Breast epithelium (tissue), 4 donors: Measurements from ENCODE around the gene CCDC30. TPM values are rescaled to one million over a fixed set of nuclear protein-coding genes. Genes with fewer than 3 reads are reported as not detected.
"Not testable (repeated sequence)": the region's sequence is repeated elsewhere in the genome, so short reads cannot be mapped to it uniquely, and the experiment has no call there.

ENCODE experiments used
- DNase-seq, 2 donors: peaks; one replicate each; pipeline ENCODE4 v3.0.0-alpha.2; 2019; ENCODE audit warnings: low spot score in 2 of 2
- H3K27ac ChIP-seq, 2 donors: fragments of 200-600 bp; sonication (generic) in 1 of 2; one replicate each; pipeline ENCODE4 v1.5.1; 2016 to 2019; ENCODE audit warnings: mild to moderate bottlenecking in 1 of 2
- H3K27me3 ChIP-seq, 2 donors: fragments of 200-600 bp; sonication (generic) in 1 of 2; one replicate each; pipeline versions ENCODE4 v1.5.1 to v1.6.0; 2017 to 2019; ENCODE audit warnings: control low read depth in 1 of 2, mild to moderate bottlenecking in 1 of 2
- H3K36me3 ChIP-seq: fragments of 200-600 bp; one replicate; pipeline ENCODE4 v1.5.1; 2019
- H3K4me1 ChIP-seq, 2 donors: fragments of 200-600 bp; sonication (generic); one replicate each; pipeline ENCODE4 v1.5.1; 2016 to 2019; ENCODE audit warnings: control low read depth in 1 of 2
- H3K4me3 ChIP-seq, 3 donors: fragments of 200-600 bp; sonication (generic); 1 replicate in 2 of 3; 2 replicates in 1 of 3; pipeline ENCODE4 v1.5.1; 2016 to 2019; ENCODE audit warnings: mild to moderate bottlenecking in 3 of 3, moderate library complexity in 2 of 3
- H3K9me3 ChIP-seq, 2 donors: fragments of 200-600 bp; sonication (generic) in 1 of 2; one replicate each; pipeline ENCODE4 v1.5.1; 2016 to 2019; ENCODE audit warnings: control low read depth in 1 of 2
- POLR2A ChIP-seq: fragments of 450-650 bp; IDR thresholded peaks from one replicate; pipeline ENCODE4 v1.6.1; 2016; ENCODE audit warnings: antibody characterized with exemption, mild to moderate bottlenecking, moderate library complexity
- POLR2AphosphoS5 ChIP-seq, 3 donors: sonication (generic); formaldehyde crosslinking; IDR thresholded peaks; one replicate each; pipeline ENCODE4 v1.6.1; 2017; ENCODE audit warnings: antibody characterized with exemption in 3 of 3
- intact Hi-C: fragments of 100-400 bp; cut with DNase I; formaldehyde crosslinking; loops from one replicate; pipeline ENCODE4 v1.15.1; 2023; ENCODE audit warnings: low total_unique reads
- total RNA-seq, 3 donors: library from RNA; depleted of rRNA; stranded (reverse); fragments of >200 nt; gene quantifications; one replicate each; pipeline ENCODE4 v1.1.0, GENCODE V29; 2016
- TF ChIP-seq, protein P1 (sequence below), 3 donors: fragments of 450-650 bp; IDR thresholded peaks; one replicate each; pipeline ENCODE4 v1.5.1; 2016 to 2017; ENCODE audit warnings: antibody characterized with exemption in 3 of 3, mild to moderate bottlenecking in 3 of 3, moderate library complexity in 3 of 3

The CCDC30 gene
- total RNA-seq, 3 donors from 2014 or later: 3.4 to 15.4 (median 14.0) TPM

DNA sequence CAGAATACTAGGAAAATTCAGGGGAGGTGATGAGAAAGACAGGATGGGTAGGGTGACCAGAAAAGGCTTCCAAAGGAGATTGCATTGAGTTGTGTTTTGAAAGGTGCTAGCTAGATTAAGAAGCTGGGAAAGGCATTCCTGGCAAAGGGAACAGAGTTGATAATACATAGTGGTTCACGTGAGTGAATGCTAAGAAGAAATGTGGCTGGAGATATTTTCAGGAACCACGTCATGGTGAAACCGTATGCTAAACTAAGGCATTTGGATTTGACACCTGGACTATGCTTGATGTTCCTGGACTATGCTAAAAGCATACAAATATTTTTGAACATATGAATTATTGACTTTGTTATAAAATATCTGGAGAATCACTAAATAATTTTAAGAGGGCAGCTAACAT is 14.7 kb downstream of the CCDC30 start:
- no peaks in the 10 kb centered on the region for H3K27me3 ChIP-seq
- no peaks in the 10 kb centered on the region for H3K36me3 ChIP-seq
- H3K4me1 ChIP-seq: no peaks in the 10 kb centered on the region
- H3K9me3 ChIP-seq: no peaks in the 10 kb centered on the region
- no peak for DNase-seq
- H3K27ac ChIP-seq: no peak overlapping the region
- no peak overlapping the region for H3K4me3 ChIP-seq
- intact Hi-C loops: no loop called here
- no peak for TF ChIP-seq POLR2AphosphoS5 (IDR thresholded peaks at IDR 0.05)
- no peak for TF ChIP-seq POLR2A
- TF ChIP-seq, protein P1, sequence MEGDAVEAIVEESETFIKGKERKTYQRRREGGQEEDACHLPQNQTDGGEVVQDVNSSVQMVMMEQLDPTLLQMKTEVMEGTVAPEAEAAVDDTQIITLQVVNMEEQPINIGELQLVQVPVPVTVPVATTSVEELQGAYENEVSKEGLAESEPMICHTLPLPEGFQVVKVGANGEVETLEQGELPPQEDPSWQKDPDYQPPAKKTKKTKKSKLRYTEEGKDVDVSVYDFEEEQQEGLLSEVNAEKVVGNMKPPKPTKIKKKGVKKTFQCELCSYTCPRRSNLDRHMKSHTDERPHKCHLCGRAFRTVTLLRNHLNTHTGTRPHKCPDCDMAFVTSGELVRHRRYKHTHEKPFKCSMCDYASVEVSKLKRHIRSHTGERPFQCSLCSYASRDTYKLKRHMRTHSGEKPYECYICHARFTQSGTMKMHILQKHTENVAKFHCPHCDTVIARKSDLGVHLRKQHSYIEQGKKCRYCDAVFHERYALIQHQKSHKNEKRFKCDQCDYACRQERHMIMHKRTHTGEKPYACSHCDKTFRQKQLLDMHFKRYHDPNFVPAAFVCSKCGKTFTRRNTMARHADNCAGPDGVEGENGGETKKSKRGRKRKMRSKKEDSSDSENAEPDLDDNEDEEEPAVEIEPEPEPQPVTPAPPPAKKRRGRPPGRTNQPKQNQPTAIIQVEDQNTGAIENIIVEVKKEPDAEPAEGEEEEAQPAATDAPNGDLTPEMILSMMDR (IDR thresholded peaks at IDR 0.05): no peak

DNA sequence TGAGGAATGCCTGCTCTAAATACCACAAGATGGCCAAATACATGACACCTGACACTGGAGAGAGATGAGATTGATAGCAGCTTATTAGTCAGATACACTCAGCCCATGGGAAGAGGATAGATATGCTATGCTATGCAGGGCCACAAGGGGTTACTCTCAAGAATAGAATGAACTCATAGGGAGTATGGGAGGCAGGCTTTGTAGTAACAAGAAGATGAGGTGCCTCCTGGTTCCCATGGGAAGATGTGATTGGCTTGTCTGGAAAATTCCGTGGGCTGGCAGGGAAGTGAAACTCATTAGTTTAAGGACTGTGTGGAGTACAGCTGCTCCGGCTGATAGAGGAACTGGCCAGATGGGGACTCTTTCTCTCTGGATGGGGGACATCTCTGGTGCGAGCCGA is 16.5 kb downstream of the CCDC30 start:
- Histone ChIP-seq H3K4me3 (no peak overlapping the region), H3K4me1 (no peaks in the 10 kb centered on the region), H3K27ac (no peak overlapping the region), H3K27me3 (no peaks in the 10 kb centered on the region), H3K9me3 (no peaks in the 10 kb centered on the region), H3K36me3 (peaks cover 5% of the 10 kb centered on the region)
- intact Hi-C loops: no loop called here
- no peak for TF ChIP-seq POLR2A
- DNase-seq: no peak

DNA sequence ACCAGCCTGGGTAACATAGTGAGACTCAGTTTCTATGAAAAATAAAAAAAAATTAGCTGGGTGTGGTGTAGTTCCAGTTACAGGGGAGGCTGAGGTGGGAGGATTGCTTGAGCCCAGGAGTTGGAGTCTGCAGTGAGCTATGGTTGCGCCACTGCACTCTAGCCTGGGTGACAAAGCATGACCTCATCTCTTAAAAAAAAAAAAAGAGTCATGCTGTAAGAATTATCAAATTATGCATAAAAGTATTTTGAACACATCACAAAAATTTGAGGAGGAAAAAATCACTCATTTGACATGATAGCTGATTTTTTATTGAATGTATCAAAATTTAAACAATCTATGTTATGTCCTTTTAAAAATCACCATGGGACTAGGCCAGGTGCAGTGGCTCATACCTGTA is 17.8 kb downstream of the CCDC30 start:
- Histone ChIP-seq H3K4me1 (no peaks in the 10 kb centered on the region), H3K9me3 (no peaks in the 10 kb centered on the region), H3K27me3 (no peaks in the 10 kb centered on the region), H3K4me3 (no peak overlapping the region), H3K27ac (no peak overlapping the region), H3K36me3 (peaks cover 5% of the 10 kb centered on the region)
- DNase-seq: no peak
- intact Hi-C loops: no loop called here
- no peak for TF ChIP-seq POLR2AphosphoS5 (IDR thresholded peaks at IDR 0.05)
- TF ChIP-seq, protein P1 (IDR thresholded peaks at IDR 0.05): no peak
- no peak for TF ChIP-seq POLR2A

DNA sequence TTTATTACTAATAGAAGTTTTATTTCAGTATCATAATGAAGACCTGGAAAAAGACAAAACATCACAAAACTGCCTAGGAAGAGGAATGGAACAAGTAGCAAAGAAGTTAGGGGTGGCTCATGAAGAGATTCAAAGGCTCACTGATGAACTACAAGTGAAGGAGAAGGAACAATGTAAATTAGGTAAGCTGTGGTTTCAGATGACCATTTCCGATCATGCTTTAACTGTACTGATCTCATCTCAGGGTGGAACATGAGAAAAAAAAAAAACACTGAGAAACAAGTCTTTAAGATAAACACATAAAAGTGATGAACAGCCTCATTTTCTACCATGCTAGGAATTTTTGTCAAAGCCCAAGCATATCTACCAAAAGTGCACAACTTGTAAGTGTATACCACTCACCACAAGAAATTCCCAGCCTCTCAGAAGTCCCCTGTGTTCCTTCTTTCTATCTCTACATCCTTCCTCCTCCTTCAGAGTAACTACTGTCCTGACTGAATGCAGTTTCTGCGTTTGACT is 19.6 kb downstream of the CCDC30 start:
- H3K27me3 ChIP-seq: no peaks in the 10 kb centered on the region
- no peak overlapping the region for H3K4me3 ChIP-seq
- TF ChIP-seq POLR2AphosphoS5 (IDR thresholded peaks at IDR 0.05): no peak
- TF ChIP-seq POLR2A: no peak
- TF ChIP-seq, protein P1 (IDR thresholded peaks at IDR 0.05): no peak
- no peaks in the 10 kb centered on the region for H3K4me1 ChIP-seq
- H3K9me3 ChIP-seq: no peaks in the 10 kb centered on the region
- no peak overlapping the region for H3K27ac ChIP-seq
- intact Hi-C loops: no loop called here
- no peak for DNase-seq
- H3K36me3 ChIP-seq: peaks cover 5% of the 10 kb centered on the region

DNA sequence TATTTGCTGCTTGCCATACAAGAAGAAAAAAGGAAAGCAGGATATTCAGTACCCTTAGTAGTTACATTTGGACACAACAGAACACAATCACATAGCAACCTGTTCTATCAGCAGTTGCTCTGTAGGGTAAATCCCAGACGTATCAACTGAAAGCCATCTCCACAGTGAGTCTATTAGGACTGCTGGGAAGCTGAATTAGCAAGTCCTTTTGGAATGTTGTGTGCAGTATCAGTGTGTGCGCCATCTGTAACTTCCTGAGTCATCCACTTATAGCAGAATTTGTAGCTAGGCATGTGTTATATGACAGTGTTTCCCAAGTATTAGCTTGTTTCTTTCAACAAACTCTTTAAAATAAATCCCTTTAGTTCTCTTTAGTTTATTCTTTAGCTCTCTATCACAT is 21.3 kb downstream of the CCDC30 start:
- Histone ChIP-seq H3K27me3 (no peaks in the 10 kb centered on the region), H3K9me3 (no peaks in the 10 kb centered on the region), H3K27ac (no peak overlapping the region), H3K36me3 (peaks cover 5% of the 10 kb centered on the region), H3K4me1 (no peaks in the 10 kb centered on the region), H3K4me3 (no peak overlapping the region)
- DNase-seq: no peak
- TF ChIP-seq, protein P1 (IDR thresholded peaks at IDR 0.05): no peak
- no peak for TF ChIP-seq POLR2A
- no peak for TF ChIP-seq POLR2AphosphoS5 (IDR thresholded peaks at IDR 0.05)
- intact Hi-C loops: no loop called here

DNA sequence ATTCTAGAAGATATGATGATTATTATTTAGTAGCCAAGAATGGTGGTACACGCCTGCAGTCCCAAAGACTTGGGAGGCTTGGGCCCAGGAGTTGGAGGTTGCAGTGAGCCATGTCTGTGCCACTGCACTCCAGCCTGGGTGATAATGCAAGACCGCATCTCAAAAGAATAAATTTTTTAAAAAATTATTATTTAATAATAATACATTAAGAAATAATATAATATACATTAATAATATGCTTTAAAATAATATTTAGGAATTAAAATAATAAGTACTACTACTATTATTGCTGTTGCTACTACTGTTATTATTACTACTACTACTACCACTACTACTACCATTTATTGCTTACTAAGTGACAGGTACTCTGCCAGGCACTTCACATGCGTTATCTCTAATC is 27.2 kb downstream of the CCDC30 start:
- no peak for DNase-seq
- Histone ChIP-seq H3K36me3 (no peaks in the 10 kb centered on the region), H3K4me1 (no peaks in the 10 kb centered on the region), H3K4me3 (no peak overlapping the region), H3K27ac (no peak overlapping the region), H3K9me3 (no peaks in the 10 kb centered on the region), H3K27me3 (no peaks in the 10 kb centered on the region)
- intact Hi-C loops: no loop called here
- TF ChIP-seq POLR2A (no peak), POLR2AphosphoS5 (IDR thresholded peaks at IDR 0.05) (no peak)
- TF ChIP-seq, protein P1 (IDR thresholded peaks at IDR 0.05): no peak

DNA sequence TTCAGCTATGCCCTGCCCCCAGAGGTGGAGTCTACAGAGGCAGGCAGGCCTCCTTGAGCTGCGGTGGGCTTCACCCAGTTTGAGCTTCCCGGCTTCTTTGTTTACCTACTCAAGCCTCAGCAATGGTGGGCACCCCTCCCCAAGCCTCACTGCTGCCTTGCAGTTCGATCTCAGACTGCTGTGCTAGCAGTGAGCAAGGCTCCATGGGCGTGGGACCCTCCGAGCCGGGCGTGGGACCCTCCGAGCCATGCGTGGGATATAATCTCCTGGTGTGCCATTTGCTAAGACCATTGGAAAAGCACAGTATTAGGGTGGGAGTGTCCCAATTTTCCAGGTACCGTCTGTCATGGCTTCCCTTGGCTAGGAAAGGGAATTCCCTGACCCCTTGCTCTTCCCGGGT is 38.9 kb downstream of the CCDC30 start:
- H3K4me1 ChIP-seq, H3K27me3 ChIP-seq, H3K36me3 ChIP-seq: not testable (repeated sequence)

More for the DNA sequence above, 38.9 kb downstream of the CCDC30 start:
- intact Hi-C loops: loop anchor here (5.0 kb wide), 1 partner anchor 465 kb away; no protein-coding TSS in a partner anchor
- peaks cover 22 to 47% of the 10 kb centered on the region in 2 donors for H3K9me3 ChIP-seq
- not testable (repeated sequence) for DNase-seq, H3K4me3 ChIP-seq, H3K27ac ChIP-seq
